ENCODE results near the gene IL4R. TPM values are rescaled to one million over a fixed set of nuclear protein-coding genes. Genes with fewer than 3 reads are reported as not detected.

IL4R gene
- total RNA-seq, 1 experiment from 2014 or later = 32.6 TPM

DNA sequence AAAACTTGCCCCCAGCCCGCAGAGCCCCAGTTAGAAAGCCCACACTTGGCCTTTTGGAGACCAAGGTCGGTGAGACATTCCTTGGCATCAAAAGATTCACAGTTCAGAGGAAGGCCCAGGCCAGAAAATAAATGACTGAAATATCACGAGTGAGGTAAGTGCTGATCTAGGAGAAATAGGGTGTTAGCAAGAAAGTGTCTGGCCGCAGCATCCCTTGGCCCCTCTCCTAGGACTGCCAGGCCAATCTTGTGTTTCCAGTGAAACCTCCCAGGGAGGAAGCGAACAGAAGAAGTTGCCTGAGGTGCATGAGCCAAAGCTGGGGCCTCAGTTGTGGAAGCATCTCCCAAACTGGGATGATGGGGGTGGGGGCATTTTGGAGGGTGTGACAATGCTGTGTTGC is 22.7 kb upstream of the IL4R start:
- Histone ChIP-seq H3K4me1 (no peaks in the 10 kb centered on the region), H3K27me3 (replicated peaks; ENCODE audit: control insufficient read depth, insufficient read depth, low read length) (no peaks in the 10 kb centered on the region), H3K9me3 (no peaks in the 10 kb centered on the region), H3K4me3 (ENCODE audit: low read depth, low read length) (no peak overlapping the region), H3K36me3 (ENCODE audit: control insufficient read depth, insufficient read depth, low read length) (no peaks in the 10 kb centered on the region)
- TF ChIP-seq, protein P1, sequence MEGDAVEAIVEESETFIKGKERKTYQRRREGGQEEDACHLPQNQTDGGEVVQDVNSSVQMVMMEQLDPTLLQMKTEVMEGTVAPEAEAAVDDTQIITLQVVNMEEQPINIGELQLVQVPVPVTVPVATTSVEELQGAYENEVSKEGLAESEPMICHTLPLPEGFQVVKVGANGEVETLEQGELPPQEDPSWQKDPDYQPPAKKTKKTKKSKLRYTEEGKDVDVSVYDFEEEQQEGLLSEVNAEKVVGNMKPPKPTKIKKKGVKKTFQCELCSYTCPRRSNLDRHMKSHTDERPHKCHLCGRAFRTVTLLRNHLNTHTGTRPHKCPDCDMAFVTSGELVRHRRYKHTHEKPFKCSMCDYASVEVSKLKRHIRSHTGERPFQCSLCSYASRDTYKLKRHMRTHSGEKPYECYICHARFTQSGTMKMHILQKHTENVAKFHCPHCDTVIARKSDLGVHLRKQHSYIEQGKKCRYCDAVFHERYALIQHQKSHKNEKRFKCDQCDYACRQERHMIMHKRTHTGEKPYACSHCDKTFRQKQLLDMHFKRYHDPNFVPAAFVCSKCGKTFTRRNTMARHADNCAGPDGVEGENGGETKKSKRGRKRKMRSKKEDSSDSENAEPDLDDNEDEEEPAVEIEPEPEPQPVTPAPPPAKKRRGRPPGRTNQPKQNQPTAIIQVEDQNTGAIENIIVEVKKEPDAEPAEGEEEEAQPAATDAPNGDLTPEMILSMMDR (IDR thresholded peaks at IDR 0.05; ENCODE audit: insufficient read depth in 1 of 2, low read depth in 1 of 2, low read length in 1 of 2, severe bottlenecking in 1 of 2, unreplicated experiment in 1 of 2) = no peak
- ChIA-PET POLR2A (no interaction called here), CTCF (no interaction called here)
- Mint-ChIP-seq H3K27ac (ENCODE audit: unreplicated experiment) (no peak overlapping the region), H3K4me1 (ENCODE audit: low read depth, unreplicated experiment) (no peaks in the 10 kb centered on the region), H3K4me3 (ENCODE audit: unreplicated experiment) (no peak overlapping the region), H3K36me3 (ENCODE audit: insufficient read depth, unreplicated experiment) (no peaks in the 10 kb centered on the region), H3K9me3 (ENCODE audit: unreplicated experiment) (no peaks in the 10 kb centered on the region), H3K27me3 (ENCODE audit: insufficient read depth, unreplicated experiment) (no peaks in the 10 kb centered on the region)
- no TSS peak for BruUV-seq (replicated peaks)
- intact Hi-C loops (cut with micrococcal nuclease; ENCODE audit: unreplicated experiment) = no loop called here
- no peak for DNase-seq

DNA sequence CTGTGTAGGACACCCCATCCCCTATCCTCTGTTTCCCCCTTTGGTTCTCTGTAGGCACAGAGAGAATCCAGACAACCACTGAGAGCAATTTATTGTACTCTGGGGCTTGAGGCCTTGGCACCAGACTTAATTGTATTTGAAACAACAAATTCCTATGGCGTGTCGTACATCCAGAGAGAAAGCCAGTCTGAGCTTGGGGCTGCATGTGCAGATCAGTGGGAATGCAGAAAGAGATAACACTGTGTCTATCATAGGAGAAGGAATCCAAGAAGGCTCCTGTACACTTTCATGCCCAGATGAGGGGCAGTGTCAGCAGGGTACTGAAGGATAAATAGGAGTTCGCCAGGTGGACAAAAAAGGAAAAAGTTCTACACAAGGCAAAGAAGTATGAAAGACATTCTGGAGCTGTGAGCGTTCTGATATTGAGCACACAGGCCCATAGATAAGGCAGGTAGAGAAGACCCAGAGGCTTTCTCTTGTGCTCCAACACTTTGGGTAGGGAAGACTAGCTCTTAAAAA is 22.0 kb upstream of the IL4R start:
- intact Hi-C loops (cut with micrococcal nuclease; ENCODE audit: unreplicated experiment) = no loop called here
- Histone ChIP-seq H3K4me1 (no peaks in the 10 kb centered on the region), H3K9me3 (no peaks in the 10 kb centered on the region), H3K27me3 (replicated peaks; ENCODE audit: control insufficient read depth, insufficient read depth, low read length) (no peaks in the 10 kb centered on the region), H3K36me3 (ENCODE audit: control insufficient read depth, insufficient read depth, low read length) (no peaks in the 10 kb centered on the region), H3K4me3 (ENCODE audit: low read depth, low read length) (no peak overlapping the region)
- Mint-ChIP-seq H3K36me3 (ENCODE audit: insufficient read depth, unreplicated experiment) (no peaks in the 10 kb centered on the region), H3K4me3 (ENCODE audit: unreplicated experiment) (no peak overlapping the region), H3K27ac (ENCODE audit: unreplicated experiment) (no peak overlapping the region), H3K27me3 (ENCODE audit: insufficient read depth, unreplicated experiment) (no peaks in the 10 kb centered on the region), H3K9me3 (ENCODE audit: unreplicated experiment) (no peaks in the 10 kb centered on the region), H3K4me1 (ENCODE audit: low read depth, unreplicated experiment) (no peaks in the 10 kb centered on the region)
- TF ChIP-seq, protein P1 (IDR thresholded peaks at IDR 0.05; ENCODE audit: insufficient read depth in 1 of 2, low read depth in 1 of 2, low read length in 1 of 2, severe bottlenecking in 1 of 2, unreplicated experiment in 1 of 2) = no peak
- no TSS peak for BruUV-seq (replicated peaks)
- POLR2A ChIA-PET = no interaction called here
- no peak for DNase-seq
- CTCF ChIA-PET = no interaction called here

DNA sequence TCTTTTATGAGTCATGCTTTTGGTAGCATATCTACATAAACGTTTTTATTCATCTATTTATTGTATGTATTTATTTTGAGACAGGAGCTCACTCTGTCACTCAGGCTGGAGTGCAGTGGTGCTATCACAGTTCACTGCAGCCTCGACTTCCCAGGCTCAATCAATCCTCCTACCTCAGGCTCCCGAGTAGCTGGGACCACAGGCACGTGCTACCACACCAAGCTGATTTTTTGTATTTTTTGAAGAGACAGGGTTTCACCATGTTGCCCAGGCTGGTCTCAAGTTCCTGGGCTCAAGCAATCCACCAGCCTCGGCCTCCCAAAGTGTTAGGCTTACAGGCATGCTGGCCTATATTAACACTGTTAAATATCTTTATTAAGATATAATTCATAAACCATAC is 20.4 kb upstream of the IL4R start:
- H3K4me3 Mint-ChIP-seq (ENCODE audit: unreplicated experiment) = no peak overlapping the region
- H3K4me1 Mint-ChIP-seq (ENCODE audit: low read depth, unreplicated experiment) = no peaks in the 10 kb centered on the region
- H3K36me3 Mint-ChIP-seq (ENCODE audit: insufficient read depth, unreplicated experiment) = no peaks in the 10 kb centered on the region
- no peaks in the 10 kb centered on the region for H3K4me1 ChIP-seq
- no peaks in the 10 kb centered on the region for H3K36me3 ChIP-seq (ENCODE audit: control insufficient read depth, insufficient read depth, low read length)
- BruUV-seq (replicated peaks) = no TSS peak
- ChIA-PET POLR2A (no interaction called here), CTCF (no interaction called here)
- TF ChIP-seq, protein P1 (IDR thresholded peaks at IDR 0.05; ENCODE audit: insufficient read depth in 1 of 2, low read depth in 1 of 2, low read length in 1 of 2, severe bottlenecking in 1 of 2, unreplicated experiment in 1 of 2) = no peak
- no peaks in the 10 kb centered on the region for H3K9me3 ChIP-seq
- H3K27ac Mint-ChIP-seq (ENCODE audit: unreplicated experiment) = no peak overlapping the region
- H3K27me3 ChIP-seq (replicated peaks; ENCODE audit: control insufficient read depth, insufficient read depth, low read length) = no peaks in the 10 kb centered on the region
- DNase-seq = no peak
- no peaks in the 10 kb centered on the region for H3K27me3 Mint-ChIP-seq (ENCODE audit: insufficient read depth, unreplicated experiment)
- H3K9me3 Mint-ChIP-seq (ENCODE audit: unreplicated experiment) = no peaks in the 10 kb centered on the region
- H3K4me3 ChIP-seq (ENCODE audit: low read depth, low read length) = no peak overlapping the region
- intact Hi-C loops (cut with micrococcal nuclease; ENCODE audit: unreplicated experiment) = no loop called here

All from Caco-2 (cell line).